HepG2 (cell line): ENCODE measurements around the gene SV2B. TPM values are rescaled to one million over a fixed set of nuclear protein-coding genes. Genes with fewer than 3 reads are reported as not detected.

Experiments used
- ATAC-seq: fragments of 200-7000 bp; cut with Tn5 transposase; 3 replicates; pipeline ENCODE4 v1.9.1; 2020; ENCODE audit warnings: mild to moderate bottlenecking, moderate library complexity
- BruUV-seq: library from RNA; stranded (reverse); fragments of 400-500 nt; replicated peaks from 2 replicates; lab custom pipeline; 2021; lab: Mats Ljungman, UMichigan
- CTCF ChIA-PET: fragments of 300-600 bp; formaldehyde crosslinking; extraction: SDS; loops from one replicate; lab custom pipeline; 2021; ENCODE audit warnings: low total read pairs, inconsistent platforms, low intra/inter-chr PET ratio; lab: Yijun Ruan, JAX
- POLR2A ChIA-PET: fragments of 350-600 bp; sonication (Branson Sonifier 250); formaldehyde crosslinking; loops from one replicate; lab custom pipeline; 2020; ENCODE audit warnings: antibody characterized with exemption, inconsistent platforms; lab: Yijun Ruan, JAX
- DNase-seq: peaks from one replicate; pipeline ENCODE4 v3.0.0-alpha.2; 2015; ENCODE audit warnings: low spot score
- FAIRE-seq: peaks from 3 replicates; lab custom pipeline; 2011; peaks lifted over from hg19 to GRCh38; lab: Jason Lieb, UNC
- H2AFZ ChIP-seq: one replicate; pipeline ENCODE4 v1.6.1; 2011; ENCODE audit warnings: low read length, inconsistent platforms
- H3K27ac ChIP-seq: fragments of 300-600 bp; 3 replicates; pipeline ENCODE4 v1.8.0; 2011; ENCODE audit warnings: mixed run types, mild to moderate bottlenecking, mixed read lengths, low read length, inconsistent platforms; ENCODE audit not compliant: insufficient read depth; ENCODE audit errors: extremely low read length
- H3K27me3 ChIP-seq, 2 experiments: fragments of 200-600 bp in 1 of 2; 2 replicates in 1 of 2; 3 replicates in 1 of 2; pipeline versions ENCODE4 v1.6.0 to v1.8.0; 2011; ENCODE audit warnings: low read length in 2 of 2, mild to moderate bottlenecking in 2 of 2, moderate library complexity in 2 of 2, inconsistent platforms in 1 of 2; ENCODE audit not compliant: insufficient read depth in 2 of 2, control insufficient read depth in 1 of 2
- H3K36me3 ChIP-seq, 2 experiments: fragments of 200-600 bp in 1 of 2; replicated peaks in 1 of 2; 2 replicates in 1 of 2; 3 replicates in 1 of 2; pipeline versions ENCODE4 v1.5.1 to v1.8.0; 2011; ENCODE audit warnings: low read length in 2 of 2, inconsistent platforms in 1 of 2; ENCODE audit not compliant: insufficient read depth in 2 of 2, control insufficient read depth in 1 of 2
- H3K4me1 ChIP-seq: 2 replicates; pipeline ENCODE4 v1.5.1; 2012; ENCODE audit warnings: low read length, inconsistent platforms; ENCODE audit not compliant: insufficient read depth
- H3K4me2 ChIP-seq: 2 replicates; pipeline ENCODE4 v1.6.0; 2011; ENCODE audit warnings: low read depth, low read length, inconsistent platforms
- H3K4me3 ChIP-seq, 3 experiments: fragments of 200-600 bp in 1 of 3; sonication (generic), shearing (Covaris generic) in 1 of 3; replicated peaks in 1 of 3; 2 replicates each; pipeline ENCODE4 v1.5.1; 2011 to 2016; ENCODE audit warnings: low read length in 3 of 3, inconsistent platforms in 2 of 3, low read depth in 2 of 3, mild to moderate bottlenecking in 2 of 3, control low read depth in 1 of 3, mixed read lengths in 1 of 3; ENCODE audit not compliant: insufficient read depth in 1 of 3
- H3K79me2 ChIP-seq: one replicate; pipeline ENCODE4 v1.6.1; 2011; ENCODE audit warnings: low read length, inconsistent platforms; ENCODE audit not compliant: insufficient read depth
- H3K9ac ChIP-seq: 2 replicates; pipeline ENCODE4 v1.6.0; 2011; ENCODE audit warnings: mild to moderate bottlenecking, low read depth, low read length, inconsistent platforms; ENCODE audit not compliant: insufficient read depth
- H3K9me3 ChIP-seq: 2 replicates; pipeline ENCODE4 v1.5.1; 2012; ENCODE audit warnings: mild to moderate bottlenecking, low read length
- H4K20me1 ChIP-seq: 2 replicates; pipeline ENCODE4 v1.6.0; 2011; ENCODE audit warnings: inconsistent platforms, mild to moderate bottlenecking, low read length, moderate library complexity; ENCODE audit not compliant: insufficient read depth
- ARNT ChIP-seq: fragments of 450-650 bp; IDR thresholded peaks from 2 replicates; pipeline ENCODE4 v1.6.1; 2017
- CBFB ChIP-seq: sonication (generic); formaldehyde crosslinking; IDR thresholded peaks from 2 replicates; pipeline ENCODE4 v1.4.0; 2020; ENCODE audit warnings: missing genetic modification reagents
- CBX2 ChIP-seq, 2 experiments: fragments of 200-600 bp in 1 of 2; sonication (generic); formaldehyde crosslinking in 1 of 2; IDR thresholded peaks; 2 replicates each; pipeline versions ENCODE4 v1.7.0 to v1.8.1; 2018 to 2022; ENCODE audit warnings: low read depth in 2 of 2, low read length in 1 of 2, mild to moderate bottlenecking in 1 of 2, missing genetic modification reagents in 1 of 2
- GLMP ChIP-seq: sonication (generic); formaldehyde crosslinking; IDR thresholded peaks from 2 replicates; pipeline ENCODE4 v1.9.0; 2021; ENCODE audit warnings: missing genetic modification reagents, mild to moderate bottlenecking, borderline replicate concordance
- SOX13 ChIP-seq, 3 experiments: fragments of 450-650 bp in 1 of 3; sonication (generic) in 1 of 3; formaldehyde crosslinking in 1 of 3; IDR thresholded peaks in 2 of 3; conservative IDR thresholded peaks in 1 of 3; 2 replicates each; pipeline versions ENCODE4 v1.5.0 to v1.6.1; 2016 to 2020; ENCODE audit warnings: antibody characterized with exemption in 1 of 3, mild to moderate bottlenecking in 1 of 3, missing compliant biosample characterization in 1 of 3, missing genetic modification reagents in 1 of 3, moderate library complexity in 1 of 3
- TCF12 ChIP-seq, 2 experiments: fragments of 450-650 bp in 1 of 2; sonication (generic) in 1 of 2; formaldehyde crosslinking in 1 of 2; IDR thresholded peaks; 2 replicates each; pipeline versions ENCODE4 v1.6.1 to v1.8.0; 2017 to 2022; ENCODE audit warnings: antibody characterized with exemption in 1 of 2, mild to moderate bottlenecking in 1 of 2, missing genetic modification reagents in 1 of 2, moderate library complexity in 1 of 2
- ZBTB42 ChIP-seq: sonication (generic); formaldehyde crosslinking; IDR thresholded peaks from 2 replicates; pipeline ENCODE4 v1.5.0; 2020; ENCODE audit warnings: mild to moderate bottlenecking, missing genetic modification reagents
- ZFP37 ChIP-seq: sonication (generic); formaldehyde crosslinking; IDR thresholded peaks from 2 replicates; pipeline ENCODE4 v1.4.0; 2020; ENCODE audit warnings: missing genetic modification reagents, borderline replicate concordance
- ZNF205 ChIP-seq: IDR thresholded peaks from 2 replicates; pipeline ENCODE4 v1.6.1; 2018; ENCODE audit warnings: missing biosample characterization, missing genetic modification reagents
- ZNF329 ChIP-seq: sonication (generic); formaldehyde crosslinking; IDR thresholded peaks from 2 replicates; pipeline ENCODE4 v1.9.0; 2021; ENCODE audit warnings: low read depth, mild to moderate bottlenecking, missing genetic modification reagents
- ZNF335 ChIP-seq: sonication (generic); formaldehyde crosslinking; IDR thresholded peaks from 2 replicates; pipeline ENCODE4 v1.4.0; 2020; ENCODE audit warnings: missing genetic modification reagents
- ZNF546 ChIP-seq: sonication (generic); formaldehyde crosslinking; conservative IDR thresholded peaks from 2 replicates; pipeline ENCODE4 v1.8.1; 2023; ENCODE audit warnings: mild to moderate bottlenecking, missing genetic modification reagents
- ZNF746 ChIP-seq: sonication (generic); formaldehyde crosslinking; IDR thresholded peaks from 2 replicates; pipeline ENCODE4 v1.8.0; 2022; ENCODE audit warnings: mild to moderate bottlenecking, missing genetic modification reagents
- ZNF766 ChIP-seq: sonication (generic); formaldehyde crosslinking; IDR thresholded peaks from 2 replicates; pipeline ENCODE4 v1.5.0; 2020; ENCODE audit warnings: missing genetic modification reagents, borderline replicate concordance
- ZSCAN31 ChIP-seq: sonication (generic); formaldehyde crosslinking; IDR thresholded peaks from 2 replicates; pipeline ENCODE4 v1.5.0; 2020; ENCODE audit warnings: low read depth, mild to moderate bottlenecking, missing genetic modification reagents
- WGBS: methylation state at CpG from one replicate; pipeline ENCODE4 v1.1.6; 2017; ENCODE audit warnings: low lambda C conversion rate; 5-methylcytosine and 5-hydroxymethylcytosine counted together
- in situ Hi-C: cut with HindIII; loops from 2 replicates; pipeline ENCODE4 v1.10.0; 2017; ENCODE audit warnings: low pct_unique_long_range_greater_than_20kb; ENCODE audit not compliant: extremely low pct_ligation_motif_present
- intact Hi-C: fragments of 100-400 bp; cut with micrococcal nuclease; formaldehyde crosslinking; loops from one replicate; pipeline ENCODE4 v1.10.0; 2022; ENCODE audit not compliant: unreplicated experiment
- polyA plus RNA-seq, 8 experiments: library from polyadenylated mRNA; depleted of rRNA in 3 of 8; stranded (reverse) in 7 of 8; unstranded in 1 of 8; fragments of >200 nt; fragmentation: Illumina TruSeq in 4 of 8; extraction: Trizol in 4 of 8; gene quantifications; 2 replicates each; pipeline versions ENCODE4 v1.2.1 to v1.2.3, GENCODE V29; 2011 to 2016; ENCODE audit warnings: low read depth in 4 of 8, missing spikeins in 1 of 8, mixed read lengths in 1 of 8; ENCODE audit not compliant: insufficient read depth in 1 of 8
- total RNA-seq, 5 experiments: library from RNA; depleted of rRNA; stranded (reverse); fragments of >200 nt; fragmentation: Illumina TruSeq; extraction: Trizol; gene quantifications; 2 replicates each; pipeline ENCODE4 v1.2.3, GENCODE V29; 2016; ENCODE audit warnings: low read depth in 1 of 5
- TF ChIP-seq, protein P1 (sequence below): sonication (generic); formaldehyde crosslinking; IDR thresholded peaks from 2 replicates; pipeline ENCODE4 v1.4.0; 2020; ENCODE audit warnings: missing genetic modification reagents, borderline replicate concordance
- TF ChIP-seq, protein P2 (sequence below): sonication (generic); formaldehyde crosslinking; IDR thresholded peaks from 2 replicates; pipeline ENCODE4 v1.4.0; 2020; ENCODE audit warnings: mild to moderate bottlenecking, missing genetic modification reagents, borderline replicate concordance

The SV2B gene
- total and polyA plus RNA-seq, 2 of the 13 experiments (the other 11 are each of a cell fraction or from before 2014, with no cell fraction given), result not detected

DNA sequence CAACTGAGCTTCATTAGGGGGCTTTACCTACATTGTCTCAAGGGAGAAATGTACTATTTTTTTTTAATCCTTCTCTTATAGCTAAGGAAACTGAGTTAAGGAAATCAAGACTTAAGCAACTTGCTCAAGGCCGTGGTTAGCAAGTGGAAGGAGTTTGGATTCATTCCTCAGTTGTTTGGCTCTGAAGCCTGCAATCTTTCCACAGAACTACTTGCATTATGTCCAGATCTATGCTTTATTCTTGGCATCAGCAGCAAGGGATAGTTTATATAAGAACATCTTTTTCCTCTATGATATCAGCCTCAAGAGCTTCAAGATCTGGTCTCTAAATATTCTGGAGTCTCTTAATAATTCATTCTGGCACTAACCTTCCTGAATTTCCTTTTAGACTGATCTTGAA is 182.4 kb downstream of the SV2B start:
- CTCF ChIA-PET, result no interaction called here
- Histone ChIP-seq H3K4me1 (no peaks in the 10 kb centered on the region), H3K4me3 (no peak overlapping the region), H3K9ac (no peak overlapping the region), H3K79me2 (no peaks in the 10 kb centered on the region), H3K27ac (no peak overlapping the region), H3K36me3 (no peaks in the 10 kb centered on the region), H2AFZ (no peak overlapping the region), H3K9me3 (no peaks in the 10 kb centered on the region), H3K4me2 (no peak overlapping the region), H4K20me1 (no peaks in the 10 kb centered on the region), H3K27me3 (peaks cover 0 to 7% of the 10 kb centered on the region in 2 experiments; a peak in 2 of 5 replicates)
- intact Hi-C loops, result no loop called here
- in situ Hi-C loops, result no loop called here
- FAIRE-seq (no peak), ATAC-seq (no peak), DNase-seq (no peak)
- POLR2A ChIA-PET, result no interaction called here
- 0% methylated on average over 1 of the region's 1 CpG for WGBS
- no TSS peak for BruUV-seq
- TF ChIP-seq ZNF766 (CRISPR knock-in tag) (no peak), ARNT (no peak), ZNF546 (no peak), ZNF746 (CRISPR knock-in tag) (no peak), CBFB (CRISPR knock-in tag) (no peak), ZSCAN31 (CRISPR knock-in tag) (no peak), ZNF205 (CRISPR knock-in tag) (no peak), TCF12 (IDR thresholded peaks at IDR 0.05) (no peak), TCF12 (CRISPR knock-in tag; IDR thresholded peaks at IDR 0.05) (no peak), ZFP37 (no peak), GLMP (no peak), ZNF329 (no peak), ZBTB42 (CRISPR knock-in tag) (no peak), CBX2 (IDR thresholded peaks at IDR 0.05; ENCODE audit: low read depth, low read length) (no peak), CBX2 (CRISPR knock-in tag; IDR thresholded peaks at IDR 0.05; ENCODE audit: low read depth) (no peak), ZNF335 (CRISPR knock-in tag) (no peak), SOX13 (IDR thresholded peaks at IDR 0.05) (no peak), SOX13 (CRISPR knock-in tag; conservative IDR thresholded peaks at IDR 0.05 in 1 of 2, IDR thresholded peaks at IDR 0.05 in 1 of 2) (no peak)
- TF ChIP-seq, protein P1, sequence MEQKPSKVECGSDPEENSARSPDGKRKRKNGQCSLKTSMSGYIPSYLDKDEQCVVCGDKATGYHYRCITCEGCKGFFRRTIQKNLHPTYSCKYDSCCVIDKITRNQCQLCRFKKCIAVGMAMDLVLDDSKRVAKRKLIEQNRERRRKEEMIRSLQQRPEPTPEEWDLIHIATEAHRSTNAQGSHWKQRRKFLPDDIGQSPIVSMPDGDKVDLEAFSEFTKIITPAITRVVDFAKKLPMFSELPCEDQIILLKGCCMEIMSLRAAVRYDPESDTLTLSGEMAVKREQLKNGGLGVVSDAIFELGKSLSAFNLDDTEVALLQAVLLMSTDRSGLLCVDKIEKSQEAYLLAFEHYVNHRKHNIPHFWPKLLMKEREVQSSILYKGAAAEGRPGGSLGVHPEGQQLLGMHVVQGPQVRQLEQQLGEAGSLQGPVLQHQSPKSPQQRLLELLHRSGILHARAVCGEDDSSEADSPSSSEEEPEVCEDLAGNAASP (CRISPR knock-in tag), result no peak
- TF ChIP-seq, protein P2, sequence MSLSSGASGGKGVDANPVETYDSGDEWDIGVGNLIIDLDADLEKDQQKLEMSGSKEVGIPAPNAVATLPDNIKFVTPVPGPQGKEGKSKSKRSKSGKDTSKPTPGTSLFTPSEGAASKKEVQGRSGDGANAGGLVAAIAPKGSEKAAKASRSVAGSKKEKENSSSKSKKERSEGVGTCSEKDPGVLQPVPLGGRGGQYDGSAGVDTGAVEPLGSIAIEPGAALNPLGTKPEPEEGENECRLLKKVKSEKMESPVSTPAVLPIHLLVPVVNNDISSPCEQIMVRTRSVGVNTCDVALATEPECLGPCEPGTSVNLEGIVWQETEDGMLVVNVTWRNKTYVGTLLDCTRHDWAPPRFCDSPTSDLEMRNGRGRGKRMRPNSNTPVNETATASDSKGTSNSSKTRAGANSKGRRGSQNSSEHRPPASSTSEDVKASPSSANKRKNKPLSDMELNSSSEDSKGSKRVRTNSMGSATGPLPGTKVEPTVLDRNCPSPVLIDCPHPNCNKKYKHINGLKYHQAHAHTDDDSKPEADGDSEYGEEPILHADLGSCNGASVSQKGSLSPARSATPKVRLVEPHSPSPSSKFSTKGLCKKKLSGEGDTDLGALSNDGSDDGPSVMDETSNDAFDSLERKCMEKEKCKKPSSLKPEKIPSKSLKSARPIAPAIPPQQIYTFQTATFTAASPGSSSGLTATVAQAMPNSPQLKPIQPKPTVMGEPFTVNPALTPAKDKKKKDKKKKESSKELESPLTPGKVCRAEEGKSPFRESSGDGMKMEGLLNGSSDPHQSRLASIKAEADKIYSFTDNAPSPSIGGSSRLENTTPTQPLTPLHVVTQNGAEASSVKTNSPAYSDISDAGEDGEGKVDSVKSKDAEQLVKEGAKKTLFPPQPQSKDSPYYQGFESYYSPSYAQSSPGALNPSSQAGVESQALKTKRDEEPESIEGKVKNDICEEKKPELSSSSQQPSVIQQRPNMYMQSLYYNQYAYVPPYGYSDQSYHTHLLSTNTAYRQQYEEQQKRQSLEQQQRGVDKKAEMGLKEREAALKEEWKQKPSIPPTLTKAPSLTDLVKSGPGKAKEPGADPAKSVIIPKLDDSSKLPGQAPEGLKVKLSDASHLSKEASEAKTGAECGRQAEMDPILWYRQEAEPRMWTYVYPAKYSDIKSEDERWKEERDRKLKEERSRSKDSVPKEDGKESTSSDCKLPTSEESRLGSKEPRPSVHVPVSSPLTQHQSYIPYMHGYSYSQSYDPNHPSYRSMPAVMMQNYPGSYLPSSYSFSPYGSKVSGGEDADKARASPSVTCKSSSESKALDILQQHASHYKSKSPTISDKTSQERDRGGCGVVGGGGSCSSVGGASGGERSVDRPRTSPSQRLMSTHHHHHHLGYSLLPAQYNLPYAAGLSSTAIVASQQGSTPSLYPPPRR (CRISPR knock-in tag), result no peak
